Activated CD4-positive, alpha-beta T cell treated with anti-CD3 and anti-CD28 coated beads, Interleukin-2, amount 10 ng/mL, durations not matched to agents 24 days and 14 days (primary cell): ENCODE data around the gene RAB30. TPM values are rescaled to one million over a fixed set of nuclear protein-coding genes. Genes with fewer than 3 reads are reported as not detected.
A peak's percentile ranks its signal among the peaks of the same experiment; 100 is the strongest.

Experiments
- DNase-seq: peaks from one replicate; pipeline ENCODE4 v3.0.0; 2022
- H3K27ac Mint-ChIP-seq: one replicate; pipeline ENCODE4 v1.8.0; 2022; ENCODE audit warnings: mild to moderate bottlenecking, mixed read lengths
- H3K27me3 Mint-ChIP-seq: one replicate; pipeline ENCODE4 v1.8.0; 2022; ENCODE audit warnings: mixed read lengths
- H3K36me3 Mint-ChIP-seq: one replicate; pipeline ENCODE4 v1.8.0; 2022; ENCODE audit warnings: low read depth, mild to moderate bottlenecking, mixed read lengths
- H3K4me1 Mint-ChIP-seq: one replicate; pipeline ENCODE4 v1.8.0; 2021; ENCODE audit warnings: mixed read lengths
- H3K4me3 Mint-ChIP-seq: one replicate; pipeline ENCODE4 v1.8.0; 2022; ENCODE audit warnings: mild to moderate bottlenecking, moderate library complexity, mixed read lengths
- H3K9me3 Mint-ChIP-seq: one replicate; pipeline ENCODE4 v1.8.0; 2021; ENCODE audit warnings: mixed read lengths
- intact Hi-C: fragments of 100-400 bp; cut with micrococcal nuclease; formaldehyde crosslinking; loops from one replicate; pipeline ENCODE4 v1.15.1; 2023
- total RNA-seq: library from RNA; stranded (reverse); gene quantifications from 2 replicates; pipeline ENCODE4 v1.2.3, GENCODE V29; 2022

The RAB30 gene
- total RNA-seq, 1 donor from 2014 or later: 15.4 TPM

GRCh38 chr11:83061883-83062282 lies 9.8 kb downstream of the RAB30 start:
- Mint-ChIP-seq H3K4me1 (peaks cover 20% of the 10 kb centered on the region), H3K9me3 (peaks cover 8% of the 10 kb centered on the region), H3K27me3 (no peaks in the 10 kb centered on the region), H3K27ac (peak overlapping the region; percentile 57), H3K4me3 (peak overlapping the region; percentile 28), H3K36me3 (peaks cover 22% of the 10 kb centered on the region)
- peak; percentile 61 for DNase-seq
- intact Hi-C loops: loop anchor here (2.0 kb wide), 1 partner anchor 55 kb away; no protein-coding TSS in a partner anchor

GRCh38 chr11:83060965-83061364 lies 10.7 kb downstream of the RAB30 start:
- Mint-ChIP-seq H3K36me3 (peaks cover 22% of the 10 kb centered on the region), H3K27me3 (no peaks in the 10 kb centered on the region), H3K9me3 (peaks cover 8% of the 10 kb centered on the region), H3K27ac (no peak overlapping the region), H3K4me1 (peaks cover 27% of the 10 kb centered on the region), H3K4me3 (no peak overlapping the region)
- DNase-seq: no peak
- intact Hi-C loops: no loop called here

- Mint-ChIP-seq H3K9me3 (peaks cover 13% of the 10 kb centered on the region), H3K27ac (no peak overlapping the region), H3K4me3 (no peak overlapping the region), H3K36me3 (peaks cover 31% of the 10 kb centered on the region), H3K27me3 (no peaks in the 10 kb centered on the region), H3K4me1 (peaks cover 39% of the 10 kb centered on the region)
- intact Hi-C loops: loop anchor here (2.0 kb wide), 1 partner anchor 13 kb away; the partner anchor contains the start of gene RAB30
- no peak for DNase-seq
Measured at GRCh38 chr11:83057721-83058120, 14.0 kb downstream of the RAB30 start.

- intact Hi-C loops: loop anchor here (2.0 kb wide), 1 partner anchor 14 kb away; the partner anchor contains the start of gene RAB30
- no peaks in the 10 kb centered on the region for H3K27me3 Mint-ChIP-seq
- DNase-seq: no peak
- peaks cover 31% of the 10 kb centered on the region for H3K36me3 Mint-ChIP-seq
- peaks cover 40% of the 10 kb centered on the region for H3K4me1 Mint-ChIP-seq
- H3K9me3 Mint-ChIP-seq: peaks cover 9% of the 10 kb centered on the region
- H3K27ac Mint-ChIP-seq: no peak overlapping the region
- H3K4me3 Mint-ChIP-seq: no peak overlapping the region
Measured at GRCh38 chr11:83056611-83057010, 15.1 kb downstream of the RAB30 start.

GRCh38 chr11:83056204-83056603 lies 15.5 kb downstream of the RAB30 start:
- Mint-ChIP-seq H3K27me3 (no peaks in the 10 kb centered on the region), H3K27ac (peak overlapping the region; percentile 14), H3K36me3 (peaks cover 30% of the 10 kb centered on the region), H3K9me3 (peaks cover 8% of the 10 kb centered on the region), H3K4me3 (no peak overlapping the region), H3K4me1 (peaks cover 43% of the 10 kb centered on the region)
- no peak for DNase-seq
- intact Hi-C loops: loop anchor here (2.0 kb wide), 1 partner anchor 15 kb away; the partner anchor contains the start of gene RAB30

- peaks cover 8% of the 10 kb centered on the region for H3K9me3 Mint-ChIP-seq
- H3K4me1 Mint-ChIP-seq: peaks cover 44% of the 10 kb centered on the region
- no peaks in the 10 kb centered on the region for H3K27me3 Mint-ChIP-seq
- no peak overlapping the region for H3K4me3 Mint-ChIP-seq
- peaks cover 23% of the 10 kb centered on the region for H3K36me3 Mint-ChIP-seq
- intact Hi-C loops: loop anchor here (5.0 kb wide), 1 partner anchor 48 kb away; no protein-coding TSS in a partner anchor
- DNase-seq: no peak
- H3K27ac Mint-ChIP-seq: no peak overlapping the region
Measured at GRCh38 chr11:83054904-83055380, 16.8 kb downstream of the RAB30 start.

GRCh38 chr11:83054001-83054400 lies 17.7 kb downstream of the RAB30 start:
- peaks cover 15% of the 10 kb centered on the region for H3K36me3 Mint-ChIP-seq
- peak overlapping the region; percentile 7 for H3K4me3 Mint-ChIP-seq
- H3K4me1 Mint-ChIP-seq: peaks cover 44% of the 10 kb centered on the region
- no peak for DNase-seq
- H3K27me3 Mint-ChIP-seq: no peaks in the 10 kb centered on the region
- H3K27ac Mint-ChIP-seq: no peak overlapping the region
- peaks cover 8% of the 10 kb centered on the region for H3K9me3 Mint-ChIP-seq
- intact Hi-C loops: loop anchor here (5.0 kb wide), 1 partner anchor 47 kb away; no protein-coding TSS in a partner anchor

GRCh38 chr11:83051760-83052671 lies 19.7 kb downstream of the RAB30 start:
- H3K4me3 Mint-ChIP-seq: no peak overlapping the region

GRCh38 chr11:83047515-83048225 lies 24.0 kb downstream of the RAB30 start:
- H3K4me3 Mint-ChIP-seq: no peak overlapping the region

More at GRCh38 chr11:83051760-83052671, 19.7 kb downstream of the RAB30 start:
- no peak for DNase-seq
- Mint-ChIP-seq H3K4me1 (peaks cover 44% of the 10 kb centered on the region), H3K27ac (peak overlapping the region; percentile 16), H3K9me3 (peaks cover 8% of the 10 kb centered on the region), H3K36me3 (peaks cover 15% of the 10 kb centered on the region), H3K27me3 (no peaks in the 10 kb centered on the region)
- intact Hi-C loops: loop anchor here (5.0 kb wide), 1 partner anchor 45 kb away; no protein-coding TSS in a partner anchor

GRCh38 chr11:83046621-83047172 lies 25.0 kb downstream of the RAB30 start:
- peaks cover 5% of the 10 kb centered on the region for H3K36me3 Mint-ChIP-seq
- no peaks in the 10 kb centered on the region for H3K27me3 Mint-ChIP-seq
- H3K27ac Mint-ChIP-seq: no peak overlapping the region
- peaks cover 13% of the 10 kb centered on the region for H3K4me1 Mint-ChIP-seq
- intact Hi-C loops: no loop called here
- H3K9me3 Mint-ChIP-seq: peaks cover 4% of the 10 kb centered on the region
- DNase-seq: no peak
- no peak overlapping the region for H3K4me3 Mint-ChIP-seq

More at GRCh38 chr11:83047515-83048225, 24.0 kb downstream of the RAB30 start:
- intact Hi-C loops: no loop called here
- Mint-ChIP-seq H3K4me1 (peaks cover 20% of the 10 kb centered on the region), H3K27me3 (no peaks in the 10 kb centered on the region), H3K9me3 (peaks cover 4% of the 10 kb centered on the region), H3K27ac (no peak overlapping the region), H3K36me3 (peaks cover 5% of the 10 kb centered on the region)
- DNase-seq: no peak

- no peak for DNase-seq
- peaks cover 11% of the 10 kb centered on the region for H3K4me1 Mint-ChIP-seq
- intact Hi-C loops: no loop called here
- peaks cover under 1% of the 10 kb centered on the region for H3K9me3 Mint-ChIP-seq
- no peak overlapping the region for H3K4me3 Mint-ChIP-seq
- no peaks in the 10 kb centered on the region for H3K27me3 Mint-ChIP-seq
- H3K27ac Mint-ChIP-seq: no peak overlapping the region
- H3K36me3 Mint-ChIP-seq: peaks cover 2% of the 10 kb centered on the region
Measured at GRCh38 chr11:83044958-83045712, 26.6 kb downstream of the RAB30 start.

- H3K9me3 Mint-ChIP-seq: peaks cover 6% of the 10 kb centered on the region
- no peak overlapping the region for H3K4me3 Mint-ChIP-seq
- intact Hi-C loops: no loop called here
- H3K27me3 Mint-ChIP-seq: no peaks in the 10 kb centered on the region
- no peak for DNase-seq
- peaks cover 15% of the 10 kb centered on the region for H3K4me1 Mint-ChIP-seq
- peaks cover 8% of the 10 kb centered on the region for H3K36me3 Mint-ChIP-seq
- H3K27ac Mint-ChIP-seq: no peak overlapping the region
Measured at GRCh38 chr11:83042964-83043711, 28.6 kb downstream of the RAB30 start.
